Caco-2 (cell line): ENCODE results near the gene APOL3. TPM values are rescaled to one million over a fixed set of nuclear protein-coding genes. Genes with fewer than 3 reads are reported as not detected.
"Not testable (repeated sequence)": the region's sequence is repeated elsewhere in the genome, so short reads cannot be mapped to it uniquely, and the experiment has no call there.

ENCODE experiments used
- BruUV-seq: library from RNA; stranded (reverse); fragments of 400-500 nt; replicated peaks from 2 replicates; lab custom pipeline; 2021; lab: Mats Ljungman, UMichigan
- CTCF ChIA-PET: fragments of 300-600 bp; sonication (Branson Sonifier 250); formaldehyde crosslinking; loops from one replicate; lab custom pipeline; 2022; ENCODE audit warnings: antibody characterized with exemption; lab: Charles Lee
- POLR2A ChIA-PET: fragments of 300-600 bp; sonication (Branson Sonifier 250); formaldehyde crosslinking; loops from one replicate; lab custom pipeline; 2022; ENCODE audit warnings: antibody characterized with exemption; lab: Charles Lee
- DNase-seq, 2 experiments: peaks; one replicate each; pipeline versions ENCODE4 v3.0.0 to v3.0.0-alpha.2; 2020 to 2022
- H3K27me3 ChIP-seq: replicated peaks from 2 replicates; pipeline ENCODE4 v1.6.0; 2011; ENCODE audit warnings: low read length; ENCODE audit not compliant: control insufficient read depth, insufficient read depth
- H3K36me3 ChIP-seq: 2 replicates; pipeline ENCODE4 v1.5.1; 2011; ENCODE audit warnings: low read length; ENCODE audit not compliant: control insufficient read depth, insufficient read depth
- H3K4me1 ChIP-seq: fragments of 250-450 bp; sonication (Bioruptor Pico); 2 replicates; pipeline ENCODE4 v1.5.1; 2020; ENCODE audit warnings: mild to moderate bottlenecking
- H3K4me3 ChIP-seq: 2 replicates; pipeline ENCODE4 v1.5.1; 2011; ENCODE audit warnings: low read depth, mild to moderate bottlenecking, control low read depth, low read length
- H3K9me3 ChIP-seq: fragments of 250-450 bp; sonication (Bioruptor Pico); 2 replicates; pipeline ENCODE4 v1.5.1; 2020; ENCODE audit warnings: mild to moderate bottlenecking, moderate library complexity
- H3K27ac Mint-ChIP-seq: one replicate; pipeline ENCODE4 v1.8.0; 2022; ENCODE audit warnings: mixed read lengths; ENCODE audit not compliant: unreplicated experiment
- H3K27me3 Mint-ChIP-seq: one replicate; pipeline ENCODE4 v1.8.0; 2022; ENCODE audit warnings: mixed read lengths; ENCODE audit not compliant: insufficient read depth, unreplicated experiment
- H3K36me3 Mint-ChIP-seq: one replicate; pipeline ENCODE4 v1.8.0; 2022; ENCODE audit warnings: mild to moderate bottlenecking, mixed read lengths; ENCODE audit not compliant: insufficient read depth, unreplicated experiment
- H3K4me1 Mint-ChIP-seq: one replicate; pipeline ENCODE4 v1.8.0; 2022; ENCODE audit warnings: low read depth, mixed read lengths; ENCODE audit not compliant: unreplicated experiment
- H3K4me3 Mint-ChIP-seq: one replicate; pipeline ENCODE4 v1.8.0; 2022; ENCODE audit warnings: mild to moderate bottlenecking, moderate library complexity, mixed read lengths; ENCODE audit not compliant: unreplicated experiment
- H3K9me3 Mint-ChIP-seq: one replicate; pipeline ENCODE4 v1.8.0; 2022; ENCODE audit warnings: mixed read lengths; ENCODE audit not compliant: unreplicated experiment
- CTCF ChIP-seq, 2 experiments: fragments of 200-600 bp in 1 of 2; IDR thresholded peaks; 1 replicate in 1 of 2; 2 replicates in 1 of 2; pipeline versions ENCODE4 v1.5.1 to v1.8.0; 2011 to 2022; ENCODE audit warnings: antibody characterized with exemption in 1 of 2, control low read depth in 1 of 2, inconsistent platforms in 1 of 2, low read depth in 1 of 2, low read length in 1 of 2, mild to moderate bottlenecking in 1 of 2, moderate library complexity in 1 of 2; ENCODE audit not compliant: insufficient read depth in 1 of 2, severe bottlenecking in 1 of 2, unreplicated experiment in 1 of 2
- intact Hi-C: fragments of 100-400 bp; cut with micrococcal nuclease; formaldehyde crosslinking; loops from one replicate; pipeline ENCODE4 v1.10.0; 2022; ENCODE audit not compliant: unreplicated experiment
- total RNA-seq: library from RNA; stranded (reverse); gene quantifications from 2 replicates; pipeline ENCODE4 v1.2.3, GENCODE V29; 2022

APOL3 gene
- total RNA-seq, 1 experiment from 2014 or later = not detected

DNA sequence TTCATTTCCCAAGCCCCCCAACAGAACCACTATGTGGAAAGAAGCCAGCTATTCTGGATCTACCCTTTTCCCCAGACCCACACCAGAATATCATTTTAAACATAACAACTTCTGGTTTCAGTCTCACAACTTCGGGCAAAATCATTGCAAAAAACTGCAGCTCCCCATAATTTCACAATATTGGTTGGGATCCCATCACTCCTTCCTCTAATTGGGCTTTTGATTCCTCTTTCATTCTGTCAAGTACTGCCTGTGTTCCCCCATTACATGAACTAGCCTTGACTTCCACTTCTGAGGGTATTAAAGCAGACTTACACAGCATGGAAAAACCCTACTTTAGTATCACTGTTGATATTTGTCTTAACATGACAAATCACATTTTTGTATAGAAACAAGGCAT lies 4.1 kb upstream of the APOL3 start:
- no TSS peak for BruUV-seq
- CTCF ChIA-PET = no interaction called here

DNA sequence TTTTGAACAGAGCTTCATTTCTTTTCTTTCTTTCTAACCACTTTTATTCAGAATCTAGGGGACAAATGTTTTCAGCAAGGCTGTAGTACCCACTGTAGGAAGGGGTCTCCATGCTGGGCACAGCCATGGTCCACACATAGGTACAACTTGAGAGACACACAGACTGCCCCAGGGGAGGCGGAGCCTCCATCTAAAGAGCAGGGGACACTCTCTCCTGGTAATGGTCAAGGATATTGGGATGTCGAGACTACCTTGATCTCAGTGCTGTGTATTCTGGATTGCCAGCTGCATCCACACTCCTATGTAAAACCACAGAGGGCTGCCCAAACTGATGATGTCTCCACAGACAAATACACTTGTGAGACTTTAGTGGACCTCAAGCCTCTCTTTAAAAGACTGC lies 2.9 kb upstream of the APOL3 start:
- BruUV-seq = no TSS peak
- no peak for TF ChIP-seq CTCF (IDR thresholded peaks at IDR 0.05; ENCODE audit: insufficient read depth in 1 of 2, low read depth in 1 of 2, low read length in 1 of 2, severe bottlenecking in 1 of 2, unreplicated experiment in 1 of 2)
- Histone ChIP-seq H3K4me3 (no peak overlapping the region), H3K4me1 (no peaks in the 10 kb centered on the region; the same call in 1 of the 2 replicates), H3K9me3 (no peaks in the 10 kb centered on the region), H3K36me3 (no peaks in the 10 kb centered on the region), H3K27me3 (no peaks in the 10 kb centered on the region)
- Mint-ChIP-seq H3K27me3 (no peaks in the 10 kb centered on the region), H3K4me3 (no peak overlapping the region), H3K9me3 (no peaks in the 10 kb centered on the region), H3K4me1 (no peaks in the 10 kb centered on the region), H3K36me3 (no peaks in the 10 kb centered on the region), H3K27ac (no peak overlapping the region)
- ChIA-PET POLR2A (no interaction called here), CTCF (interaction anchor here (0.6 kb wide), 1 partner anchor 87 kb away, joined by 4 read pairs; no protein-coding TSS in a partner anchor)
- no peak for DNase-seq
- intact Hi-C loops = no loop called here

More for the DNA sequence above, 4.1 kb upstream of the APOL3 start:
- H3K9me3 ChIP-seq = no peaks in the 10 kb centered on the region
- H3K36me3 Mint-ChIP-seq = no peaks in the 10 kb centered on the region
- H3K4me3 ChIP-seq = no peak overlapping the region
- H3K27ac Mint-ChIP-seq = no peak overlapping the region
- H3K4me1 ChIP-seq = no peaks in the 10 kb centered on the region; the same call in 1 of the 2 replicates
- H3K9me3 Mint-ChIP-seq = no peaks in the 10 kb centered on the region
- no peaks in the 10 kb centered on the region for H3K27me3 Mint-ChIP-seq
- TF ChIP-seq CTCF (IDR thresholded peaks at IDR 0.05; ENCODE audit: insufficient read depth in 1 of 2, low read depth in 1 of 2, low read length in 1 of 2, severe bottlenecking in 1 of 2, unreplicated experiment in 1 of 2) = no peak
- no peak overlapping the region for H3K4me3 Mint-ChIP-seq
- DNase-seq = no peak
- no peaks in the 10 kb centered on the region for H3K4me1 Mint-ChIP-seq
- POLR2A ChIA-PET = no interaction called here
- H3K36me3 ChIP-seq = no peaks in the 10 kb centered on the region
- intact Hi-C loops = no loop called here
- no peaks in the 10 kb centered on the region for H3K27me3 ChIP-seq

DNA sequence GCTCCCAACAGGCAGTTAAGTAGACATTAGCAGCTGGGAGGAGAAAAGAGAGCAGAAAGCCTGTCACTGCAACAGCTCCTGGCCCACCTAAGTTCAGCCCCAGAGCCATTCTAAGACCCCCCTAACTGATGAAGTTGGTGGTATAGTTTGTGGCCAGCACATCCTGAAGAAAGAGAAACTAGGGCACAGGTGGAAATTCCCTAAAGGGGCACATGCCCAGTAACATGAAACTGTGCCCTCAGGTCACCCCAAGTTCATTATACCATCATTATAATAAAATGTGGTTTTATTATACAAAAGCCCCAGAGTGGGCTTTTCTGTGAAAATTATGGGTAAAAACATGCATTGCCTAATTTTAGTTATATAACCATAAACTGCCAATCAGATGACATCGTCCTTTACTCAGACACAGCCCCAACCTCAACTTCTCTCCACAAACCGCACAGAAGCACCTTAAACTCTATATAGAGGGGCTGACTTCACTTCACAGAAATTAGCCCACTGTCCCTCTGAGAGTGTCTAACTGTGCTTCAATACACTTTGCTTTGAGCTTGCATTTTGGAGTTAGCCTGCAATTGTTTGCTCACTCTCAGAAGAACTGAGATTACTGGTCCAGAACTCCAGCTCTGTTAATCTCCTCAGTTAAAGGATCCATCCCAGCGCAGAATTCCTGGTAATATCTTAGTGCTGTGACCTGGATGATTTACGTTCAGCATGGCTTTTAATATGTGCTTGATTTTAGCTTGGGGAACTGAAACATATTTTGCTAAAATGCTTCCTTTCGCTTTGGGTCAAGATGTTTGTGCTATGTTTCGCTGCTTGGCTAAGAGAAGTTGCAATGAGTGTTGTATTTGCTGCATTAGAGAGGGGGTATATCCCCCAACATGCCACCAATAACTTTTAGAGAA lies 1.8 kb upstream of the APOL3 start:
- Mint-ChIP-seq H3K27ac (no peak overlapping the region), H3K36me3 (no peaks in the 10 kb centered on the region), H3K4me3 (no peak overlapping the region), H3K4me1 (no peaks in the 10 kb centered on the region), H3K27me3 (no peaks in the 10 kb centered on the region), H3K9me3 (no peaks in the 10 kb centered on the region)
- intact Hi-C loops = no loop called here
- Histone ChIP-seq H3K27me3 (no peaks in the 10 kb centered on the region), H3K36me3 (no peaks in the 10 kb centered on the region), H3K4me3 (no peak overlapping the region), H3K9me3 (no peaks in the 10 kb centered on the region), H3K4me1 (no peaks in the 10 kb centered on the region; the same call in 1 of the 2 replicates)
- POLR2A ChIA-PET = no interaction called here
- no peak for DNase-seq
- CTCF ChIA-PET = no interaction called here
- TF ChIP-seq CTCF (IDR thresholded peaks at IDR 0.05; ENCODE audit: insufficient read depth in 1 of 2, low read depth in 1 of 2, low read length in 1 of 2, severe bottlenecking in 1 of 2, unreplicated experiment in 1 of 2) = no peak
- BruUV-seq = no TSS peak

GRCh38 chr22:36161793-36162126 lies 1.2 kb upstream of the APOL3 start:
- POLR2A ChIA-PET = not testable (repeated sequence)

More at GRCh38 chr22:36161793-36162126, 1.2 kb upstream of the APOL3 start:
- H3K36me3 Mint-ChIP-seq, H3K9me3 ChIP-seq, H3K9me3 Mint-ChIP-seq, H3K4me1 Mint-ChIP-seq, H3K27me3 Mint-ChIP-seq, BruUV-seq, H3K36me3 ChIP-seq, H3K4me3 Mint-ChIP-seq, H3K4me1 ChIP-seq, H3K27ac Mint-ChIP-seq, intact Hi-C loops, H3K27me3 ChIP-seq, H3K4me3 ChIP-seq, CTCF ChIA-PET, DNase-seq: not testable (repeated sequence)
